HepG2 (cell line): ENCODE data around the gene PPP2R5B. TPM values are rescaled to one million over a fixed set of nuclear protein-coding genes. Genes with fewer than 3 reads are reported as not detected.

ENCODE experiments used
- ATAC-seq: fragments of 200-7000 bp; cut with Tn5 transposase; 3 replicates; pipeline ENCODE4 v1.9.1; 2020; ENCODE audit warnings: mild to moderate bottlenecking, moderate library complexity
- BruUV-seq: library from RNA; stranded (reverse); fragments of 400-500 nt; replicated peaks from 2 replicates; lab custom pipeline; 2021; lab: Mats Ljungman, UMichigan
- CTCF ChIA-PET: fragments of 300-600 bp; formaldehyde crosslinking; extraction: SDS; loops from one replicate; lab custom pipeline; 2021; ENCODE audit warnings: low total read pairs, inconsistent platforms, low intra/inter-chr PET ratio; lab: Yijun Ruan, JAX
- POLR2A ChIA-PET: fragments of 350-600 bp; sonication (Branson Sonifier 250); formaldehyde crosslinking; loops from one replicate; lab custom pipeline; 2020; ENCODE audit warnings: antibody characterized with exemption, inconsistent platforms; lab: Yijun Ruan, JAX
- DNase-seq: peaks from one replicate; pipeline ENCODE4 v3.0.0-alpha.2; 2015; ENCODE audit warnings: low spot score
- FAIRE-seq: peaks from 3 replicates; lab custom pipeline; 2011; peaks lifted over from hg19 to GRCh38; lab: Jason Lieb, UNC
- H2AFZ ChIP-seq: one replicate; pipeline ENCODE4 v1.6.1; 2011; ENCODE audit warnings: low read length, inconsistent platforms
- H3K27ac ChIP-seq: fragments of 300-600 bp; 3 replicates; pipeline ENCODE4 v1.8.0; 2011; ENCODE audit warnings: mixed run types, mild to moderate bottlenecking, mixed read lengths, low read length, inconsistent platforms; ENCODE audit not compliant: insufficient read depth; ENCODE audit errors: extremely low read length
- H3K27me3 ChIP-seq, 2 experiments: fragments of 200-600 bp in 1 of 2; 2 replicates in 1 of 2; 3 replicates in 1 of 2; pipeline versions ENCODE4 v1.6.0 to v1.8.0; 2011; ENCODE audit warnings: low read length in 2 of 2, mild to moderate bottlenecking in 2 of 2, moderate library complexity in 2 of 2, inconsistent platforms in 1 of 2; ENCODE audit not compliant: insufficient read depth in 2 of 2, control insufficient read depth in 1 of 2
- H3K36me3 ChIP-seq, 2 experiments: fragments of 200-600 bp in 1 of 2; replicated peaks in 1 of 2; 2 replicates in 1 of 2; 3 replicates in 1 of 2; pipeline versions ENCODE4 v1.5.1 to v1.8.0; 2011; ENCODE audit warnings: low read length in 2 of 2, inconsistent platforms in 1 of 2; ENCODE audit not compliant: insufficient read depth in 2 of 2, control insufficient read depth in 1 of 2
- H3K4me1 ChIP-seq: 2 replicates; pipeline ENCODE4 v1.5.1; 2012; ENCODE audit warnings: low read length, inconsistent platforms; ENCODE audit not compliant: insufficient read depth
- H3K4me2 ChIP-seq: 2 replicates; pipeline ENCODE4 v1.6.0; 2011; ENCODE audit warnings: low read depth, low read length, inconsistent platforms
- H3K4me3 ChIP-seq, 3 experiments: fragments of 200-600 bp in 1 of 3; sonication (generic), shearing (Covaris generic) in 1 of 3; replicated peaks in 1 of 3; 2 replicates each; pipeline ENCODE4 v1.5.1; 2011 to 2016; ENCODE audit warnings: low read length in 3 of 3, inconsistent platforms in 2 of 3, low read depth in 2 of 3, mild to moderate bottlenecking in 2 of 3, control low read depth in 1 of 3, mixed read lengths in 1 of 3; ENCODE audit not compliant: insufficient read depth in 1 of 3
- H3K79me2 ChIP-seq: one replicate; pipeline ENCODE4 v1.6.1; 2011; ENCODE audit warnings: low read length, inconsistent platforms; ENCODE audit not compliant: insufficient read depth
- H3K9ac ChIP-seq: 2 replicates; pipeline ENCODE4 v1.6.0; 2011; ENCODE audit warnings: mild to moderate bottlenecking, low read depth, low read length, inconsistent platforms; ENCODE audit not compliant: insufficient read depth
- H3K9me3 ChIP-seq: 2 replicates; pipeline ENCODE4 v1.5.1; 2012; ENCODE audit warnings: mild to moderate bottlenecking, low read length
- H4K20me1 ChIP-seq: 2 replicates; pipeline ENCODE4 v1.6.0; 2011; ENCODE audit warnings: inconsistent platforms, mild to moderate bottlenecking, low read length, moderate library complexity; ENCODE audit not compliant: insufficient read depth
- ADNP ChIP-seq: sonication (generic); formaldehyde crosslinking; IDR thresholded peaks from 2 replicates; pipeline ENCODE4 v1.4.0; 2020; ENCODE audit warnings: missing genetic modification reagents
- BRCA1 ChIP-seq: sonication (generic); formaldehyde crosslinking; IDR thresholded peaks from 2 replicates; pipeline ENCODE4 v1.4.0; 2020; ENCODE audit warnings: missing genetic modification reagents
- BRD4 ChIP-seq: sonication (generic); formaldehyde crosslinking; IDR thresholded peaks from 2 replicates; pipeline ENCODE4 v1.4.0; 2020; ENCODE audit warnings: missing genetic modification reagents
- MLX ChIP-seq: IDR thresholded peaks from 2 replicates; pipeline ENCODE4 v1.6.1; 2016
- PITX1 ChIP-seq: sonication (generic); formaldehyde crosslinking; IDR thresholded peaks from 2 replicates; pipeline ENCODE4 v1.5.1; 2020; ENCODE audit warnings: mild to moderate bottlenecking, missing genetic modification reagents
- SIN3B ChIP-seq: fragments of 150-350 bp; IDR thresholded peaks from 2 replicates; pipeline ENCODE4 v1.6.1; 2014; ENCODE audit warnings: low read length
- TOPORS ChIP-seq: sonication (generic); formaldehyde crosslinking; IDR thresholded peaks from 2 replicates; pipeline ENCODE4 v1.8.0; 2023; ENCODE audit warnings: mild to moderate bottlenecking, missing genetic modification reagents
- ZNF253 ChIP-seq: sonication (generic); formaldehyde crosslinking; IDR thresholded peaks from 2 replicates; pipeline ENCODE4 v1.8.0; 2022; ENCODE audit warnings: mild to moderate bottlenecking, missing genetic modification reagents, borderline replicate concordance
- ZNF367 ChIP-seq: sonication (generic); formaldehyde crosslinking; IDR thresholded peaks from 2 replicates; pipeline ENCODE4 v1.4.0; 2020; ENCODE audit warnings: missing genetic modification reagents, borderline replicate concordance
- WGBS: methylation state at CpG from one replicate; pipeline ENCODE4 v1.1.6; 2017; ENCODE audit warnings: low lambda C conversion rate; 5-methylcytosine and 5-hydroxymethylcytosine counted together
- in situ Hi-C: cut with HindIII; loops from 2 replicates; pipeline ENCODE4 v1.10.0; 2017; ENCODE audit warnings: low pct_unique_long_range_greater_than_20kb; ENCODE audit not compliant: extremely low pct_ligation_motif_present
- intact Hi-C: fragments of 100-400 bp; cut with micrococcal nuclease; formaldehyde crosslinking; loops from one replicate; pipeline ENCODE4 v1.10.0; 2022; ENCODE audit not compliant: unreplicated experiment
- polyA plus RNA-seq, 8 experiments: library from polyadenylated mRNA; depleted of rRNA in 3 of 8; stranded (reverse) in 7 of 8; unstranded in 1 of 8; fragments of >200 nt; fragmentation: Illumina TruSeq in 4 of 8; extraction: Trizol in 4 of 8; gene quantifications; 2 replicates each; pipeline versions ENCODE4 v1.2.1 to v1.2.3, GENCODE V29; 2011 to 2016; ENCODE audit warnings: low read depth in 4 of 8, missing spikeins in 1 of 8, mixed read lengths in 1 of 8; ENCODE audit not compliant: insufficient read depth in 1 of 8
- total RNA-seq, 5 experiments: library from RNA; depleted of rRNA; stranded (reverse); fragments of >200 nt; fragmentation: Illumina TruSeq; extraction: Trizol; gene quantifications; 2 replicates each; pipeline ENCODE4 v1.2.3, GENCODE V29; 2016; ENCODE audit warnings: low read depth in 1 of 5
- TF ChIP-seq, protein P1 (sequence below): sonication (generic); formaldehyde crosslinking; IDR thresholded peaks from 2 replicates; pipeline ENCODE4 v1.4.0; 2020; ENCODE audit warnings: missing genetic modification reagents

The PPP2R5B gene
- total and polyA plus RNA-seq, 2 of the 13 experiments (the other 11 are each of a cell fraction or from before 2014, with no cell fraction given) = 2.3 to 8.3 TPM

DNA sequence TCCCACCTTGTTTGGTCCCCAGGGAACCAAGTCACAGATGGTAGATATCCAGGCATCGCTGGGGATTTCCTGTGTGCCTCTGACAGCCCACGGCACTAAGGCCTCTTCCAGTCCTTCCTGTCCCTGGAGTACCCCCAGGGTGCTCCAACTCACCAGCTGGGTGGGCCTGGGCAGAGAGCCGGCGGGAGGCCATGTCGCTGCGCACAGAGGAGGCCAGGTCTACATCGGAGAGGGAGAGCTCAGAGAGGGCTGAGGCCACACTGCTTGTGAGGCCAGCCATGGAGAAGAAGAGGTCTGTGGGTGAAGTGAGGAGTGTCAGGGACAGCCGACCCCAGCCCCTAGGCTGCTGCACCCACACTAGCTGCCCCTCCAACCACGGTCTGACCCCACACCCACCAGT, 12.8 kb upstream of the PPP2R5B start:
- Histone ChIP-seq H3K4me3 (no peak overlapping the region), H3K4me2 (no peak overlapping the region), H2AFZ (no peak overlapping the region), H3K4me1 (peaks cover 12% of the 10 kb centered on the region), H3K36me3 (peaks cover 40 to 57% of the 10 kb centered on the region in 2 experiments; a peak in 4 of 5 replicates), H3K79me2 (peaks cover 15% of the 10 kb centered on the region), H3K27me3 (no peaks in the 10 kb centered on the region), H3K27ac (no peak overlapping the region), H4K20me1 (peaks cover 5% of the 10 kb centered on the region; the same call in 1 of the 2 replicates), H3K9ac (no peak overlapping the region), H3K9me3 (no peaks in the 10 kb centered on the region)
- no peak for DNase-seq
- in situ Hi-C loops (no loop called here), intact Hi-C loops (no loop called here)
- WGBS = 80% methylated on average over 1 of the region's 9 CpGs
- ChIA-PET POLR2A (no interaction called here), CTCF (no interaction called here)
- no peak for ATAC-seq
- no peak for FAIRE-seq
- BruUV-seq = no TSS peak
- TF ChIP-seq, protein P1, sequence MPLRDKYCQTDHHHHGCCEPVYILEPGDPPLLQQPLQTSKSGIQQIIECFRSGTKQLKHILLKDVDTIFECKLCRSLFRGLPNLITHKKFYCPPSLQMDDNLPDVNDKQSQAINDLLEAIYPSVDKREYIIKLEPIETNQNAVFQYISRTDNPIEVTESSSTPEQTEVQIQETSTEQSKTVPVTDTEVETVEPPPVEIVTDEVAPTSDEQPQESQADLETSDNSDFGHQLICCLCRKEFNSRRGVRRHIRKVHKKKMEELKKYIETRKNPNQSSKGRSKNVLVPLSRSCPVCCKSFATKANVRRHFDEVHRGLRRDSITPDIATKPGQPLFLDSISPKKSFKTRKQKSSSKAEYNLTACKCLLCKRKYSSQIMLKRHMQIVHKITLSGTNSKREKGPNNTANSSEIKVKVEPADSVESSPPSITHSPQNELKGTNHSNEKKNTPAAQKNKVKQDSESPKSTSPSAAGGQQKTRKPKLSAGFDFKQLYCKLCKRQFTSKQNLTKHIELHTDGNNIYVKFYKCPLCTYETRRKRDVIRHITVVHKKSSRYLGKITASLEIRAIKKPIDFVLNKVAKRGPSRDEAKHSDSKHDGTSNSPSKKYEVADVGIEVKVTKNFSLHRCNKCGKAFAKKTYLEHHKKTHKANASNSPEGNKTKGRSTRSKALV (CRISPR knock-in tag) = no peak
- TF ChIP-seq BRCA1 (CRISPR knock-in tag) = no peak
- TF ChIP-seq ADNP (CRISPR knock-in tag) = no peak
- TF ChIP-seq PITX1 (CRISPR knock-in tag) = no peak
- no peak for TF ChIP-seq ZNF253
- no peak for TF ChIP-seq MLX (CRISPR knock-in tag)
- TF ChIP-seq BRD4 = no peak
- no peak for TF ChIP-seq ZNF367 (CRISPR knock-in tag)
- TF ChIP-seq SIN3B = no peak
- no peak for TF ChIP-seq TOPORS (CRISPR knock-in tag)
